HG03457 (cell line): Measurements from ENCODE around the gene MAP3K2.

Experiments
- ATAC-seq: cut with Tn5 transposase; IDR thresholded peaks from one replicate; pipeline ENCODE4 v1.9.1; 2021; ENCODE audit warnings: moderate number of reproducible peaks; ENCODE audit not compliant: unreplicated experiment

MAP3K2 gene

DNA sequence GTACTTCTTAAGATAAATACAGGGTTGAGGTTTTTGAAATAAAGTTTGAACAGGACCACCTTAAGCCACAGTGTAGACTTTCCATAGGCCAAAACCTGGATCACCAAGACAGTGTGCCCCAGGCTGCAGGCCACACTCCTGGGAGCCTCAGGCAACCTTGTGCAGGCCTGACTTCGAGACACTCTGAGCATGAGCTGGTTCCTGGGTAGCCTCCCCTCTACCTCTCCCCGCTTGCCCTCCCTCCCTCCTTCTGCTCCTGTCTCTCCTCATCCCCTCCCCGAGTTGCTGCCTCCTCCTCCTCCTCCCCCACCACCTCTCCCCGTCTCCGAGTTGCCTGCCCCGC, 19.9 kb upstream of the MAP3K2 start:
- no peak for ATAC-seq

DNA sequence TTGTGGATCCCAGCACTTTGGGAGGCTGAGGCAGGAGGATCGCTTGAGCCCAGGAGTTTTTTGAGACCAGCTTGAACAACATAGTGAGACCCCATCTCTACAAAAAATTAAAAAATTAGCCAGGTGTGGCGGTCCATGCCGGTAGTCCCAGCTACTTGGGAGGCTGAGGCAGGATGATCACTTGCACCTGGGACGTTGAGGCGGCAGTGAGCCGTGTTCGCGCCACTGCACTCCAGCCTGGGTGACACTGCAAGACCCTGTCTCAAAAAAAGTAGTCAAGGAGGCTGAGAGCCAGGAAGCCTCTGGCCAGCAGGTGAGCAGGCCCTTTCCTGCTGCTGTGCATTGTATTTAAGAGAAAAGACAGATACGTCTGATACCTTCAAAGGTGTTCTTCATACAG, 19.3 kb upstream of the MAP3K2 start:
- no peak for ATAC-seq

DNA sequence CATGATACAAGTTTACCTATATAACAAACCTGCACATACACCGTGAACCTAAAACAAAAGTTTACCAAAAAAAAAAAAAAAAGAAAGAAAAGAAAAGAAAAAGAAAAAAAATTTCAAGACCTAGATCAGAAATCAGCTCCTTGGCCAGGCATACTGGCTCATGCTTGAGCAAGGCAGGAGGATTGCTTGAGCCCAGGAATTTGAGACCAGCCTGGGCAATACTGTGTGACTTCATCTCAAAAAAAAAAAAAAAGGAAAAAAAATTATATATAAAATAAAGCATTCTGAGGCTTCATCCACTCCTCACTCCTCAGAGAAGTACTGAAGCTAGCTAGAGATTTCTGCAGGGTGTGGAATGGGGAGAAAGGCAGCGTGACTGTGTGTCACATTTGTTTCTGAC, 18.7 kb upstream of the MAP3K2 start:
- no peak for ATAC-seq

DNA sequence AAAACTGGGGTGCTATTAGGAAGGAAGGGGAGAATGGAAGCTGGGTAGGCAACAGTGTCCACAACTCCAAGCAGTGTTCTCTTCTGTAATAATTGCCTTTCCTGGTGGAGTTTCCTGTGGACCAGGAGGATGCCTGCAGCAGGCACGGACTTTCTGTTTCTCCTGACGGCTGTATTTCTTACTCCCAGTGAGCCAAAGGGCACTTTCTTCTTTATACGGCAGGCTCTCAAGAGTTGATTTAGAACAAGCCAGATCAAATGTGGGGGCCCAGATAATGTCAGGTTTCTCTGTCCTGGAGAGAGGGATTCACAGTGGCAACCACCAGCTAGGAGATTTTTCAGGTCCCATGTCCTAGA, 17.5 kb upstream of the MAP3K2 start:
- no peak for ATAC-seq

DNA sequence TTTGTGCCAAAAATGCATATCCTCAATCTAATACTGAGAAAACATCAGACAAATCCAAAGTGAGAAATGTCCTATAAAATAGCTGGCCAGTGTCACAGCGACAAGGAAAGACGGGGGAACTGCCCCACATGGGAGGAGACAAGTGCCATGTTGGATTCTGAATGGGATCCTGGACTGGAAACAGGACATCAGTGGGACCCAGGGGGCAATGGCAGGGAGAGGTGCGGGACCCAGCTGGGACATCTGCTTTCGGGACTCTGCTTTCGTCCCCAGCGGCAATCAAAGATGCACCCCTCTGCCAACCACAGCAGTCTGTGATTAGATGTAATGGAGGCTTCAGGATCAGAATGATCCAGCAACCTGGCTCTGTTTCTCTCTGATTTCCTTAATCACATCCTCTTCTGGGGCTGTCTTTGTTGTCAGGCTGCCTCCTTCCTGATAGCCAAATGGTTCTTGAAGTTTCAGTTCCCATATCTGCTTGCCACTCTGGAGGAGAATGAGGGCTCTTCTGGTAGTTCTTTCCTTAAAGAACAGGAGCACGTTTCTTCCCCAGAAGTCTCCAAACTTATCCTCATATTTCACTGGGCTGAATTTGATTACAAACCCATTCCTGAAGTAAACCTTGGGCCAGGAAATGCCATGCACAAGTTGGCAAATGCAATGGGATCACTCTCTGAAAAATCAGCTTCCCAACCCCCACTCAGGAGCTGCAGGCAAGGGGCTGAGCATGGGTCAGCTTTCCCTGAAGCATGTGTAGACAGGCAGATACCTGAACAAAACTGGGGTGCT, 16.9 kb upstream of the MAP3K2 start:
- no peak for ATAC-seq

DNA sequence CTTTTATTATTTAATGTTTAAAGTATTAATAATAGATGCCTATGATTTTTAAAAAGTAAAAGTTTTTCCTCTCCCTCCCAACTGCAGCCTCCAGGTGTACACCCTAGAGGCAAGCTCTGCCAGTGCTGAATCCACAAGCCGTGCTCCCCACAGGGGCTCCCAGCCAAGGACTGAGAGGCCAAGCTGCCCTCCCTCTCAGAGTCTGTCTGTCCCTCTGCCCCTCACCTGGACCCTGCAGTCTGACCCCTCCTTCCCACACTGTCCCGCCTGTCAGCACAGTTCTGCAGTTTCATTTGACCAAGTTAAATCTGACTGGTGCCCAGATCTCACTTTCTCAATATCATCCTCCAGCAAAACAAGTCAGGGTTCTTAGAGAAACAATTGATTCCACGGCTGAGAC, 15.7 kb upstream of the MAP3K2 start:
- ATAC-seq = no peak

DNA sequence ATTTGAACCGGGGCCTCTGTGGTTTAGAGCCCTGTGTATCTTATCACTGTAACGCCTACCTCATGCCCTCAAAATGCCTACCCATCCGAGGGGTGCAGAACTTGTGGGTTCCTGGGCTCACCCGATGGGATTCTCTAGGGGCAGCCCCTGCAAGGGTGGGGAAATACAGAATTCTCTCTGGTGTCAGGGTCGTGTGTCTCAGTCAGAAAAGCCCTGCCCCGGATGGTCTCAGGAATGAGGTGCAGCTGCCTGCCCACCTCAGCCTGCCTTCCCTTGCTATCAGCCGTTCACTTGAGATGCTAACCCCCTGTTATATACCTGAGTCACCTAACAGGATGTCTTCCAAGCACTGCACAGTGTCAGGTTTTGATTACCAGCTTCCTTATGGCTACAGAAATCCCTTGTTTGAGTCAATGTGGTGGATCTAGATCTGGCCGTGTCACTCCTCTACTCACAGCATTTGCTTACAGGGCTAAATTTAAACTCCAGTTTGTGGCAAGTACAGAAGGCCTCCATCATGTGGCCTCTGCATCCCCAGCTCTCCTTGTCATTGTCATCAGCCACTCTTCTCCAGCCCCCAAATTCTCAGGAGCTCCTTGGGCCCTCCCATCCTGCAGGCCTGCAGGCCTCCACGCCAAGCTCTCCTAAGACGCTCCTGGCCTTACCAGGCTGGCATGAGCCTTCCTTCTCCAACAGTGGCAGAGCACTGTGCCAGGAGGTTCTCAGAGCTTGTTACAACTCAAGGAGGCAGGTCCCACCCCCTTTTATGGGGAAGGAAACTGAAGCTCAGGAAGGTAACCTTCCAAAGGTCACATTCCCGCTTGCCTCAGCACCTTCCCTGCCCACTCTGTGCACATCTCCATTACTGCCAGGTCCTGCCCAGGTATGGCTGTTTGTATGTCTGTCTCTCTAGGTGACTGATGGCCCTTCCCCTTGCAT, 14.3 kb upstream of the MAP3K2 start:
- no peak for ATAC-seq

DNA sequence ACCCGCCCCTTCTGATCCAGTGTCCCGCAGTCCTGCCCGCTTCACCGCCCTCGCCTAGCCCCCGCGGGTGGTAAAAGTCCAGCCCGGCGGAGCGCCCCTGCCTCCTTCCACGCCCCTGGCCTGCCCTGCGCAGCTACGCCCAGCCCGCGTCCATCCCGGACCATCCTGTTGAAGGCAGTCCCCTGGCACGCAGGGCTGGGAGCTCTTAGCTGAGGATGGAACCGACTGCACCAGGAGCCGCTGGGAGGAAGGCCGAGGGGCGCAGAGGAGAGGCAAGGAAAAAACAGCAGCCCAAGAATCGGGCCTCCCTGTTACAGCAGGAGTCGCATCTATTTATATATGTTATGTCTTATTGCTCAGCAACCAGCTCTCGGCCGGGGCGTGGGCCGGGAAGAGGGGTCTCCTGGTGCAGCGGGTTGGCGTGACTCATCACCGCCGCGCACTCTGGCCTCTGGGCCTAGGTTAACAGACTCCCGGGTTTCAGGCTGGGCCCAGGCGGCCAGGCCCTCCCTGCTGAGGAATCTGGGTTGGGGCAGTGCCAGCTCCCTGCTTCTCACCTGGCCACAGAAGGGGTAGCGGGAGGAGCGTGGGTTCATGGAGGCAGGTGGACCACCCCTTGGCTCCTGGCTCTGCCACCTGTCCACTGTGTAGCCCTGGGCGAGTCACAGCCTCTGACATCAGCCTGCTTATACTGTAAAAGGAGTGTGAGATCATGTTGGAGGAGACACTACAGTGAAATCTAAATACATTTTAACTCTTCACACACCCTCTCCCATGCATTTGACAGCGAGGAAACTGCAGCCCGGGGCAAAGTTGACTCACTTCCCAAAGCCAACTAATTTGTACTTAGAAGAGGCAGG, 13.4 kb upstream of the MAP3K2 start:
- no peak for ATAC-seq

DNA sequence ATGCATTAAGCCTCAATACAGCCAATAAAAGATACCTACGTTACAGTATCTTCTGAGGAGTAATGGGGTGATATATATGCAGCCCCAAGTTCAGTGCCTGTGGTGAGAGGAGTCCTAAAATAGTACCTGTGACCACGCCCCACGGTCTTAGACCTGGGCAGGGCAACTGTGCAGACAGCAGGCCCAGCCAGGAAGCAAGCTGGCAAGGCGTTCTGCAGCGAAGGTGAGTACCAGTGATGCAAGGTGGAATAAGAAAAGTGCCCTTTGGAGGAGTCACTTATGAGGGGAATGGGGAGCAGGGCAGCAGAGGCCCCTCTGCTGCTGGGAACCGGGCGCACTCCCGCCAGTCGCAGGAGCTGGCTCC, 12.7 kb upstream of the MAP3K2 start:
- no peak for ATAC-seq

DNA sequence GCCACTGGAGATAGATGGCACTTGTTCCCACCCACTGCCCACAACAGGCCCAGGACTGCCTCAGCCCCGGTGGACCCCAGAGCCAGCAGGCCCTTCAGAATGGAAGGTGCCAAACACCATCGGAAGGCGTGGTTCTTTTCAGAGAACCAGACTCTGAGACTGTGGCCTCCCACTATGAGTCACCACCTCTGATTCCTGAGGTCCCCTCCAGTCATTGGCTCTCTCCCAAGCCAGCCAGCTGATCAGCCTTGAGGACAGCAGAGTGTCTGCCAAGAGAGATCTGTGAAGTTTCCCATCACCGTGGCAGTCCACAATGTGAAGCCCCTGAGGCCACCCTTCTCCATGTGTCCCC, 10.4 kb upstream of the MAP3K2 start:
- peak; percentile 81 for ATAC-seq

DNA sequence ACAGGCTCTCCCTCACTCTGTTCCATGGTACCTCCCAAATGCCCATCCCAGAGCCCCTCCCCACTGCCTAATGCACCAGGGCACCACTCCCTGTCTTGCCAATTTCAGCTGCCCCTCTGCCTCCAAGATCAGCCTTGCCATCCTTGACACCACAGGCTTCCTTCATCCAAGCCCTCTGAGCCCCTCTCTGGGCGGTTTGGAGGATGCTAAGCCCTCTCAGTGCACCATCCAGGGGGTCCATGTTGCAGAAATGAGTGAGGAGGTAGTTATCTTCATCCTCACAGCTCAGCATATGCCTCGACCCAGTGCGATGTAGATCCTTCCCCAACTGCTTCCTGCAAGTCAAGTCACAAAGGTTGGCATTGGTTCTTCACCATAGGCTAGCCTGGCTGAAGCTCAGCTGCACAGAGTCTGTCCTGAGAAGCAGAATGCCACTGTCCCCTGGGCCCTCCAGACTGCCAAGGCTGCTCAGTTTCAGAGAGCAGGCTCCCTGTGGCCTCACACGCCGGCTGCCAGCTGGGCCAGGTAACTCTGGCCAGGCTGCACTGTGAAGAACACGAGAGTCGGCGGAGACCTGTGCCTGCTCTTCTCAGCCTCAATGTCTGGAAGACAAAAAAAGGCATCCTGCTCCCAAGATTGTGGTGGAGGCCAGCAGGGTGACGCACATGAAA, 9.9 kb upstream of the MAP3K2 start:
- no peak for ATAC-seq

DNA sequence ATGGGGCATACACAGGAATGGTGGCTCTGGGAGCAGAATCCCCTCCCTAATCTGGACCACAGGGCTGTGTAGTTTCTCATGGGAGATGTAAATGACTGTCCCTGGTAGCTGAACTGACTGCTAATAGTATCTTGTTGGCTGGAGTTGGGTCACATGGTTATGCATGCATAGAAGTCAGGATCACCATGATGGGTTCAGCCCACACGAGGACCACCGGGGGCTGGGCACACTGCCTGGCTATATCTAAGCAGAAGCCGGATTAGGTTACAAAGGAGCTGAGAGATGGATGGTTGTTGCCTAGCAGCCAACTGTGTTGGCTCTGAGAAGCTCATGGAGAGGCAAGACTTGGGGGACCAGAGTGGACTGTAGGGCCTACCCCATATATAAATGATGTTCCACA, 6.7 kb upstream of the MAP3K2 start:
- no peak for ATAC-seq

DNA sequence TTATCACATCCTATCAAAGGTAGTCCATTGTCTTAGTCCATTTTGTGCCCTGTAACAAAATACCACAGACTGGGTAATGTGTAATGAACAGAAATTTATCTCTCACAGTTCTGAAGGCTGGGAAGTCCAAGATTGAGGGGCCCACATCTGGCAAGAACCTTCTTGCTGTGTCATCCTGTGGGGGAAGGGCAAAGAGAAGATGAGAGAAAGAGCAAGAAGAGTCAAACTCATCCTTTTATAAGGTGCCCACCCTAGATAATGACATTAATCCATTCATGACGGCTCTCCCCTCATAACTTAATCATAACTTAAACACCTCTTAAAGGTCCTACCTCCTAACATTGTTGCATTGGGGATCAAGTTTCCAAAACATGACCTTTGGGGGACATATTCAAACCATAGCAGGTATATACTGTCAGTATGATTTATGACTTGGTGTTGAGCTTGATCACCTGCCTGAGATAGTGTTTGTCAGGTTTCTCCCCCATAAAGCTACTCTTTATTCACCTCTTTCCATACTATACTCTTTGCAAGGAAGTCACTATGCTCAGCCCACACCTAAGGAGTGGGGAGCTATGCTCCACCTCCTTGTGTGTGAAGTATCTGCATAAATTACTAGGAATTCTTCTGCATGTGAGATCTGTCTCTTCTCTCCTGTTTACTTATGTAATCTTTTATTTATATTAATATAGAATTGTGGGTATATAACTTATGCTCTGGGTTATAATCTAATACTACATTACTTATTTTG, 5.2 kb upstream of the MAP3K2 start:
- no peak for ATAC-seq

DNA sequence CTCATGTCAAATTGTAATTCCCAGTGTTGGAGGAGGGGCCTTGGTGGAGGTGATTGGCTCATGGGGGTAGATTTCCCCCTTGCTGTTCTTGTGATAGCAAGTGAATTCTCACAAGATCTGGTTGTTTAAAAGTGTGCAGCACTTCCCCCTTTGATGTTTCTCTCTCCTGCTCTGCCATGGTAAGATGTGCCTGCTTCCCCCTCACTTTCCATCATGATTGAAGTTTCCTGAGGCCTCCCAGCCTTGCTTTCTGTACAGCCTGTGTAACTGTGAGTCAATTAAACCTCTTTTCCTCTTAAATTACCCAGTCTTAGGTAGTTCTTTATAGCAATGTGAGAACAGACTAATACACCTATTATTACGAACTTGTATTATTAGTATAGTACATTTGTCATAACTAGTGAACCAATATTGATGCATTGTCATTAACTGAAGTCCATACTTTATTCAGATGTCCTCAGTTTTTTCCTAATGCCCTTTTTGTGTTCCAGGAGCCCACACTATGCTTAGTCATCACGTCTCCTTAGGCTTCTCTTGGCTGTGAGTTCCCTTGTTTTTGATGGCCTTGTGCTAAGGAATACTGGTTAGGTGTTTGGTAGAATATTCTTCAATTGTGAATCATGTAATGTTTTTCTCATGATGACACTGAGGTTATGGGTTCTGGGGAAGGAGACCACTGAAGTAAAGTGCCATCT, 4.5 kb upstream of the MAP3K2 start:
- ATAC-seq = no peak

DNA sequence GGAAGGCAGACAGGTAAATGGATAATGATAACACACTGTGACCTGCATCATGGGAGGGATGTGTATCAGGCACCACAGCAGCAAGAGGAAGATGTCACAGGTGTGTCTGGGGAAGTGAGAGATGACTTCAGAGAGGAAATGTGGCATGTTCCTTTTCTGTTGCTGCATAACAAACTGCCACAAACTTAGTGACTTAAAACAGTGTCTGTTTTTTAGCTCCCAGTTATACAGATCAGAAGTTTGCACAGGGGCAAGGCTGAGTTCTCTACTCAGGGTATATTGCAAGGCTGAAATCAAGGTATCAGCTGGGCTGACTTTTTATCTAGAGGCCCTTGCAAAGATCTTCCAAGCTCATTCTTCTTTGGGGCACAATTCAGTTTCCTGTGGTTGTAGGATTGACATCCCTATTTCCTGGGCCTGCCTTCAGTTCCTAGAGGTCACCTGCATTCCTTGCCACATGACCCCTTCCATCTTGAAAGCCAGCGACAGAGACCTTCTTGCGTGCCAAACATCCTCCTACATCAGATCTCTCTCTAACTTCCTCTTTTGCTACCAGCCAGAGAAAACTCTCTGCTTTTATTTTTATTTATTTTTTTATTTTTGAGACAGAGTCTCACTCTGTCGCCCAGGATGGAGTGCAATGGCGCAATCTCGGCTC, 2.1 kb upstream of the MAP3K2 start:
- no peak for ATAC-seq

DNA sequence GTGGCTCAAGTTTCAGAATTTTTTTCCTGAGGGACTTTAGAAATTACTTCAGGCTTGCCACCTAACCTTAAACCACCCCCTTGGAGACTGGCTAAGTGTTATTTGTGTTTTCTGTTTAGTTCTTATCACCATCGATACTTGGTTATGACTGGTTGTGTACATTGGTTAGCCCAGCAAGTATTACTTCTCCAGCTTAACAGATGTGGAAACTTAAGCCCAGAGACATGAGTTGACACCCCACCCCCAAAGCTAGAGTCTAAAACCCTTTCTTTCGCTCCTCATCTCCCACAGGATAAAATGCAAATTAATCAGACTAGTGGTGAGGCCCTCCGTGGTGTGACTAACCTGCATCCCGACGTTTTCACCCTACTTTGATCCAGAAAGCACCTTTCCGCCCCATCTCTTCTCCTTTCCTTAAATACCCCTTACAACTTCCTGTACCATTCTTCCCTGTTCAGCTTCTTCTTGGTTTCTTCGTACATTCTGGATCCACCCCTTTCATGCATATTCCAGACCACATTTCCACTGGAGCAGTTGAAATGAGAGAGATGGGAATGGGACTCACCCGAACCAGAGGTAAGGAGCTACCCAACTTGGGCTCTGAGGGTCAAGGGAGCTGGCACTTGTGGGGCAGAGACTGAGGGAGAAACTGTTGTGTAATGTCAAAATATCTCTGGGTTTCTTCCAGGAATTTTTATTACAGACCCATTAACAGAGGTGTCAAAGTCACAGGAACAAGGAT, 819 bp upstream of the MAP3K2 start:
- ATAC-seq = peak; percentile 12

DNA sequence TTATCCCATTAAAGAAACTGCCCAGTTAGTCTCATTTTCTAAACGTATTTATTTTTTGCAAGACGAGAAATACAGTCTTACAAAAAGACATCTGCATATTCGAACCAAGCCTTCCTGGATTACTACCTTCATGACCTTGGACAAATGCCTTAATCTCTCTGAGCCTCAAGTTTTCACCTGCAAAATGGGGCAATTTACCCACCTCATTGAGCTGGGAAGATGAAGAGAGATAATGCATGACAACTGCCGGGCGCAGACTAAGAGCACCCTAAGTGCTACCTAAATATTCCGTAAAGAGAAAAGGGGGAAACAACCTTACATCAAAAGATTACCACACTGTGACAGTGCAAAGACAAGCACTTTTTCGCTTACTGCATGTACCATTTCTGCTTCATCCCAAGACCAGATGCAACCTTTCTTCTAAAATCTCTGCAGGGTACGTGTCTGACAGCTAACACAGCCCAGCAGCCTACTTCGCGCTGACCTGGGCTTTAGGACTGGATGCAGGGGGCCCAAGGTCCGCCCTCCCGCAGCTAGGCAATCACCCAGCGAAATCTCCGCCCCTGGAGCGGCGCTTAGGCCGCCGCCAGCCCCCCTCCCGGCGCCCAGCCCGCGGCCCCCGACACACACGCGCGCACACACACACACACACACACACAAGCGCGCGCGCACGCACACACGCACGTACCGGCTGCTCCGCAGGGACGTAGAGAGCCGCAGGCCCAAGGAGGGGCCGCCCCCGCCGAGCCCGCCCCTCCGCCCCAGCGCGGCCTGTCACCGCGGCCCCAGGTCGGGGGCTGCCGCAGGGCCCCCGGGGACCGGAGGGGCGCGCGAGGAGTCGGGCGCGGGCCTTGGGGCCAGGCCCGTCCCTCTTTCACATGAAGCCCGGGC, 766 bp downstream of the MAP3K2 start:
- peak; percentile 56 for ATAC-seq

DNA sequence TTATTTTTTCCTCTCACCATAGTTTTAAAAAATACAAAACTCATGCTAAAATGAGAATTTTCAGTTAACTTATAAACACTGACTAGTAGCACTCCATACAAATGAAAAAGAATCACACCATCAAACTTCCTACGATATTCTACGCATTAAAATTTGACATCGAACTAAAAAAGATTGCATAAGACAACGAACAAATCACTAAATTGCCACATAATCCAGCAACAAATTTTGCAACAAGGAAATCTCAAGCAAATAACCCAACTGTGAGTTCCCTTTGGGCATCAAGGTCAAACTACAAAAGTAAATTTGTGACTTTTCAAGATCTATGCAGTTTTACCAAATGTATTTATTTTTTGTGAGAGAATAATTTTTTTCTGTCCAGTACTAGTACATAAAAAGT, 1.5 kb downstream of the MAP3K2 start:
- ATAC-seq = no peak
